Measurements from ENCODE around the gene RAD50. TPM values are rescaled to one million over a fixed set of nuclear protein-coding genes. Genes with fewer than 3 reads are reported as not detected.
"Not testable (repeated sequence)": the region's sequence is repeated elsewhere in the genome, so short reads cannot be mapped to it uniquely, and the experiment has no call there.

The RAD50 gene
- total RNA-seq, 1 experiment from 2014 or later = 8.6 TPM

- DNase-seq (ENCODE audit: low spot score) = no peak
Observed at GRCh38 chr5:132629230-132629944, 72.6 kb downstream of the RAD50 start.

- not testable (repeated sequence) for DNase-seq (ENCODE audit: low spot score)
Observed at GRCh38 chr5:132633587-132633986, 76.8 kb downstream of the RAD50 start.

GRCh38 chr5:132635873-132636272 is 79.1 kb downstream of the RAD50 start:
- DNase-seq (ENCODE audit: low spot score) = no peak

DNA sequence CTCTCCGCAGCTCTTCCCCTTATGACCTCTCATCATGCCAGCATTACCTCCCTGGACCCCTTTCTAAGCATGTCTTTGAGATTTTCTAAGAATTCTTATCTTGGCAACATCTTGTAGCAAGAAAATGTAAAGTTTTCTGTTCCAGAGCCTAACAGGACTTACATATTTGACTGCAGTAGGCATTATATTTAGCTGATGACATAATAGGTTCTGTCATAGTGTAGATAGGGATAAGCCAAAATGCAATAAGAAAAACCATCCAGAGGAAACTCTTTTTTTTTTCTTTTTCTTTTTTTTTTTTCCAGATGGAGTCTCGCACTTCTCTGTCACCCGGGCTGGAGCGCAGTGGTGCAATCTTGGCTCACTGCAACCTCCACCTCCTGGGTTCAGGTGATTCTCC is 80.5 kb downstream of the RAD50 start:
- DNase-seq (ENCODE audit: low spot score) = no peak

- no peak for DNase-seq (ENCODE audit: low spot score)
Observed at GRCh38 chr5:132639706-132640130, 82.9 kb downstream of the RAD50 start.

- no peak for DNase-seq (ENCODE audit: low spot score)
Observed at GRCh38 chr5:132640613-132641012, 83.8 kb downstream of the RAD50 start.

DNA sequence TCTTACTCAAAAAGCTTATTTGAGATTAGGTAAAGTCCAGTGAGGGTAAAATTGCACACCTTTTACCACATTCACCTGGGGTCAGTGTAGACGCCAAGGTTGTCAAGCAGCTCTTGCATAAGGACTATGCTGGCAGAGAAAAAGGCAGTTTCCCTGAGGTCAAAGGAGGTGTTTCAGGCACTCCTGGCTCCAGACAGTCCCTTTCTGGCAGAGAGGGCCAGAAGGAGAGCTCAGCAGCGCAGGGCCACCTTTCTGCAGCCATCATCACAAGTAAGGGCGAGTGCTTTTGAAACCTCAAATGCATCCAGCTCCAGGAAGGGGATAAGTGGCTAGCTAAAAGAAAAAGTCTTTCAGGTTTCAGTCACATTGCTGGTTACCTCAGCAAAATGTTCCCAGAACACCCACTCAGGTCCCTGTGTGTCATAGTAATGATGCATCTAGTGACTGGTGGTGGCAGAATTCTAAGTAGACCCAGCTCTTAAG is 84.5 kb downstream of the RAD50 start:
- no peak for DNase-seq (ENCODE audit: low spot score)

GRCh38 chr5:132641841-132642240 is 85.1 kb downstream of the RAD50 start:
- DNase-seq (ENCODE audit: low spot score) = no peak

GRCh38 chr5:132644177-132644576 is 87.4 kb downstream of the RAD50 start:
- no peak for DNase-seq (ENCODE audit: low spot score)

DNA sequence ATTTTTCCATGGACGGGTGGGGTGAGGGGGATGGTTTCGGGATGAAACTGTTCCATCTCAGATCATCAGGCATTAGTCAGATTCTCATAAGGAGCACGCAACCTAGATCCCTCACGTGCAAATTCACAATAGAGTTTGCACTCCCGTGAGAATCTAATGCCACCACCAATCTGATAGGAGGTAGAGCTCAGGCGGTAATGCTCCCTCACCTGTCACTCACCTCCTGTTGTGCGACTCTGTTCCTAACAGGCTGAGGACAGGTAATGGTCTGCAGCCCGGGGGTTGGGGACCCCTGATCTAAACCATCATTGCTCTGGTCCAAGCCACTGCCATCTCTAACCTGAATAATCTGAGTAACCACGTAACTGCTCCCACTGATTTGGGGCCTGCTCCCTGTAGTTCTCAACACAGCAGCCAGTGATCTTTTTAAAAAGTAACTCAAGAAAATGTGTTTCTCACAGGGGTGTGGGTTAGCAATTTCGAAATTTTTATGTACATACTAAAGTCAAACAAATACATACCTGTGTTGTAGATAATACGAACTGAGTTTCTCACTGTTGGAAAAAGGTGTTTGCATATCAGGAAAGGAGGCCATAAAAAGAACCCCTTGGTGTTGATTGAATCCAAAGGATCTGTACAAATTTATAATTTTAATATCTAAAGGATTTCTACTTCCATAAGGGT is 89.9 kb downstream of the RAD50 start:
- DNase-seq (ENCODE audit: low spot score) = no peak

- no peak for DNase-seq (ENCODE audit: low spot score)
Observed at GRCh38 chr5:132647473-132647872, 90.7 kb downstream of the RAD50 start.

DNA sequence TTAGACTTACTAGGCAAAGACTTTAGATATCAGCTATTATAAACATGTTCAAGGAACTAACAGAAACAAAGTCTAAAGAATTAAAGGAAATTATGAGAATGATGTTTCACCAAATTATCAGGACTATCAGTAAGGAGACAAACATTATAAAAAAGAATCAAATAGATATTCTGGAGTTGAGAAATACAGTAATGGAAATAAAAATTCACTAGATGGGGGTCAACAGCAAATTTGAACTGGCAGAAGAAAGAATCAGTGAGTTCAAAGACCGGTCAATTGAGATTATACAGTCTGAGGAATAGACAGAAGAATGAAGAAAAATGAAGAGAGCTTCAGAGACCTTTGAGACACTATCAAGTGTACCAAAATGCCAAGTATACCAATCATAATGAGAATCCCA is 91.6 kb downstream of the RAD50 start:
- DNase-seq (ENCODE audit: low spot score) = no peak

DNA sequence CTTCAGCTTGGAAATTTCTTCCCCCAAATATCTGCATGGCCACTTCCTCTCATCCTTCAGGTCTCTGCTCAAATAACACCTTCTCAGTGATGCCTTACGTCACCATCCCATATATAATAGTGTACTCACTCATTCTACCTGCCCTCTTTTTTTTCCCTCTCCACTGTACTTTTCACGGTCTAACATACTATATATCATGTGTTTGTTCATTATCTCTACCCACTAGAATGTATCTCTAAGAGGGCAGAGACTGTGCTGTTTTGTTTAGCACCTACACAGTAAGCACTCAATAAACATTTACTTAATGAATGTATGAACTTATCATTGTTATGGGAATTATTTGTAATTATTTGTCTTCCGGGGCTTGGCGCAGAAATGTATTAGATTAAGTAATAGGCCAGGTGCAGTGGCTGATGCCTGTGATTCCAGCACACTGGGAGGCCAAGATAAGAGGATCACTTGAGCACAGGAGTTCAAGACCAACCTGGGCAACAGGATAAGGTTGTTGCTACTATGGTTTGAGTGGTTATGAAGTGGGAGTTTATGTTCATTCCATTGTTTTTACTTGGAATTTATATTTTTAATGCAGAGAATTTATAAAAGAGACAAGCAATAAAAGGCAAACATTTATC is 95.2 kb downstream of the RAD50 start:
- DNase-seq (ENCODE audit: low spot score) = no peak

DNA sequence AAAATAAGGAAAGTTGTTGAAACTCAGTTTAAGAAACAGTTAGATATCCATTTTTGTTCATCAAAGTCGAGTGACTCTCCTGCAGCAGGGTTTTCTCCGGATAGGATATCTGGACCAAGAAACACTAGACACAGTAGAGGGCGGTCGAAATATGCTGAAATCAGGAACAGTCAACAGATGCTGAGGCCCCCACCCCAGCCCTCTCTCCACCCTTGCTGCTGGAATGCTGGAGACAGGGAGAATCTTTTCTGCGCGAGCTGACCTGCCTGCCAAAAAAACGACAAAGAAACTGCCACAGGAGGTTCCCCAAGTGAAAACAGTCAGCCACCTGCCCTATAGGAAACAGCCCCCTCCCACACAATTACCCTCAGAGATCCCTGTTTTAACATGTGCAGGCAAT is 96.9 kb downstream of the RAD50 start:
- DNase-seq (ENCODE audit: low spot score) = no peak

- DNase-seq (ENCODE audit: low spot score) = no peak
Observed at GRCh38 chr5:132655821-132656773, 99.3 kb downstream of the RAD50 start.

DNA sequence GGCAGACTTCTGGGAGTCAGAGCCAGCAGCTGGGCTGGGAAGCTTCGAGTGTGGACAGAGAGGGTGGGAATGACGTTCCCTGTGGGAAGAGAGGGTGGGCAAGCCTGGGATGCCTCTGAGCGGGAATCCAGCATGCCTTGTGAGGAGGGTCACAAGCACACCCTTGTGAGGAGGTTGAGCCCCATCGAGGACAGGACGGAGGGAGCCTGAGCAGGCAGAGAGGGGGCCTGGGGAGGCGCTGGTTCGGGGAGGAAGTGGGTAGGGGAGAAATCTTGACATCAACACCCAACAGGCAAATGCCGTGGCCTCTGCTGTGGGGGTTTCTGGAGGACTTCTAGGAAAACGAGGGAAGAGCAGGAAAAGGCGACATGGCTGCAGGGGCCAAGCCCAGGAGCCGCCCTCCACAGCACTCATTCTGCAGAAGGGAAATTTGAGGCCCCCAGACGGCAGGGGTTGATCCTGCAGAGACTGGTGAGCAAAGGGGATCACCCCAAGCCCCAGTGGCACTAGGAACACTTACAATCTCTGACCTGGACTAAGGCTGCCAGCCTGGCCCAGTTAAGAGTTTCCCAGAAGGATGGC is 100.1 kb downstream of the RAD50 start:
- DNase-seq (ENCODE audit: low spot score) = no peak

- DNase-seq (ENCODE audit: low spot score) = no peak
Observed at GRCh38 chr5:132657676-132658380, 101.1 kb downstream of the RAD50 start, which contains the start of gene IL13. Gene IL13 (plus strand): TSS chr5:132658173. CDS start chr5:132658187, 14 bp downstream.

DNA sequence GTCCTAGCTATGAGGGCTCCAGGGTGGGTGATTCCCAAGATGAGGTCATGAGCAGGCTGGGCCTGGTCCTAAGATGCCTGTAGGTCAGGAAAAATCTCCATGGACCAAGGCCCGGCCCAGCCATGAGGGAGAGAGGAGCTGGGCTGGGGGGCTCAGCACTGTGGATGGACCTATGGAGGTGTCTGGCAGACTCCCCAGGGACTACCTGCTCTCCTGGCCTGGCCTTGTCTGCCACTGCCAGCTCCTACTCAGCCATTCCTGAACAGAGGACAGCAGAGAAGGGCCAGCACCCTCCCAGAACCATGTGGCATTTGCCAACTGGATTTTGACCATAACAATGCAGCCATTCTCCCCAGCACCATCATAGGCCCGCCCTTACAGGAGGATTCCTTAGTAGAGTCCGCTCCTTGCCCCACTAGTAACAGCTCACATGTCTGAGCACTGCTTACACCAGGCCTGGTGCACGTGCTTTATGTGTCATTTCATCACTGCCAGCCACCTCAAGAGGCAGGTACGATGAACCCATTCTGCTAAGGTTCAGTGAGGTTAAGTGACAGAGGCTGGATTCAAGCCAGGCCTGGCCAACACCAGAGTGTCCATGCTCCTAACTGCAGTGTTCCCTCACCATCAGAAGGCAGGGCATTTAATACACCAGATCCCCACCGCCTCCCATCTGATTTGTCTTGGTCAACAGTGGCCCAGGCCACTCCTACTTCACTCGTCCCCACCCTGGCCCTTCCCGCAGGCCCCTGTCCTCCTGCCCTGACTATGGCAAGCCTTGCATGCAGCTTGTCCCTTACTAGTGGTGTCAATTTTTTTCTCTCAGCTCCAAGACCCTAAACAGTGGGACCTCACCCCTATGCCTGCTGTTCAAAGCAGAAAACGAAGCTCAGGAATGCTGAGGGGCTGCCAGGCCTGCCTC is 101.9 kb downstream of the RAD50 start:
- no peak for DNase-seq (ENCODE audit: low spot score)
